ENCODE measurements around the gene ARHGEF18. TPM values are rescaled to one million over a fixed set of nuclear protein-coding genes. Genes with fewer than 3 reads are reported as not detected.

The ARHGEF18 gene
- total and polyA plus RNA-seq, 2 of the 13 experiments (the other 11 are each of a cell fraction or from before 2014, with no cell fraction given), result 4.2 to 17.5 TPM

DNA sequence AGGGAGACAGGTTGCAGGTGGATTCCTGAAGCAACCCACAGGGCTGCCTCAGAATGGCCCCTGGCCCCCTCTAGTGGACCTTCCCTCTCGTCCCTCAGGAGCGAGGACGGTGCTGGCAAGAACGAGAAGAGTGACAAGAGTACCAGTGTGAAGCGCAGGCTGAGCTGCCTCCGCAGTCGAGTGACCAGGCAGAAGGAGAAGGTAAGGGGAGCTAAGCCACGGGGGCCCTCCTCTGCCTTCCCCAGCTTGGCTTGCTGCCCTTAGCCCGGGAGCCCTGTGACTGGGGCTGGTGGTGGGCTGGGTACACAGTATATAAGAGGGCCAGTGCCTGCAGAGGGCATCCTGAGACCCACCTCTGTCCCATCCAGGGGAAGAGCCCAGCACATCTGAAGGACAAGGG, 34.0 kb downstream of the ARHGEF18 start:
- Histone ChIP-seq H3K4me2 (ENCODE audit: low read depth, low read length) (no peak overlapping the region), H4K20me1 (ENCODE audit: insufficient read depth, low read length) (no peaks in the 10 kb centered on the region), H3K9ac (ENCODE audit: insufficient read depth, low read depth, low read length) (no peak overlapping the region), H3K4me3 (replicated peaks in 1 of 3; ENCODE audit: insufficient read depth in 1 of 3, low read depth in 2 of 3, low read length in 3 of 3) (no peak overlapping the region), H3K27ac (ENCODE audit: extremely low read length, insufficient read depth, low read length) (no peak overlapping the region), H3K79me2 (ENCODE audit: insufficient read depth, low read length) (no peaks in the 10 kb centered on the region), H3K9me3 (ENCODE audit: low read length) (no peaks in the 10 kb centered on the region), H2AFZ (ENCODE audit: low read length) (no peak overlapping the region), H3K36me3 (replicated peaks in 1 of 2; ENCODE audit: control insufficient read depth in 1 of 2, insufficient read depth in 2 of 2, low read length in 2 of 2) (no peaks in the 10 kb centered on the region), H3K27me3 (ENCODE audit: control insufficient read depth in 1 of 2, insufficient read depth in 2 of 2, low read length in 2 of 2) (0 out of 5 replicates have a peak, but pooled peaks cover 0 to 7% of the 10 kb centered on the region in 2 experiments), H3K4me1 (ENCODE audit: insufficient read depth, low read length) (no peaks in the 10 kb centered on the region)
- intact Hi-C loops (cut with micrococcal nuclease; ENCODE audit: unreplicated experiment), result no loop called here
- DNase-seq (ENCODE audit: low spot score) (no peak), ATAC-seq (peak; percentile 60), FAIRE-seq (no peak)
- in situ Hi-C loops (cut with HindIII; ENCODE audit: extremely low pct_ligation_motif_present, low pct_unique_long_range_greater_than_20kb), result no loop called here
- POLR2A ChIA-PET, result no interaction called here
- no TSS peak for BruUV-seq (replicated peaks)
- CTCF ChIA-PET (ENCODE audit: low intra/inter-chr PET ratio, low total read pairs), result interaction anchor here (1.2 kb wide), 1 partner anchor 28 kb away, joined by 3 read pairs; no protein-coding TSS in a partner anchor
- WGBS (ENCODE audit: low lambda C conversion rate), result 27% methylated on average over 3 of the region's 9 CpGs
- no peak for TF ChIP-seq KLF11 (CRISPR knock-in tag; IDR thresholded peaks at IDR 0.05)
- TF ChIP-seq ZNF230 (CRISPR knock-in tag; IDR thresholded peaks at IDR 0.05), result no peak
- TF ChIP-seq ZBTB21 (CRISPR knock-in tag; IDR thresholded peaks at IDR 0.05), result no peak
- TF ChIP-seq SOX13 (IDR thresholded peaks at IDR 0.05), result no peak
- TF ChIP-seq SOX13 (CRISPR knock-in tag; conservative IDR thresholded peaks at IDR 0.05 in 1 of 2, IDR thresholded peaks at IDR 0.05 in 1 of 2), result no peak
- TF ChIP-seq FOXC1 (CRISPR knock-in tag; IDR thresholded peaks at IDR 0.05; ENCODE audit: borderline replicate concordance), result no peak
- no peak for TF ChIP-seq ZNF501 (CRISPR knock-in tag; IDR thresholded peaks at IDR 0.05)
- no peak for TF ChIP-seq HOXA7 (CRISPR knock-in tag; IDR thresholded peaks at IDR 0.05)
- TF ChIP-seq, protein P1, sequence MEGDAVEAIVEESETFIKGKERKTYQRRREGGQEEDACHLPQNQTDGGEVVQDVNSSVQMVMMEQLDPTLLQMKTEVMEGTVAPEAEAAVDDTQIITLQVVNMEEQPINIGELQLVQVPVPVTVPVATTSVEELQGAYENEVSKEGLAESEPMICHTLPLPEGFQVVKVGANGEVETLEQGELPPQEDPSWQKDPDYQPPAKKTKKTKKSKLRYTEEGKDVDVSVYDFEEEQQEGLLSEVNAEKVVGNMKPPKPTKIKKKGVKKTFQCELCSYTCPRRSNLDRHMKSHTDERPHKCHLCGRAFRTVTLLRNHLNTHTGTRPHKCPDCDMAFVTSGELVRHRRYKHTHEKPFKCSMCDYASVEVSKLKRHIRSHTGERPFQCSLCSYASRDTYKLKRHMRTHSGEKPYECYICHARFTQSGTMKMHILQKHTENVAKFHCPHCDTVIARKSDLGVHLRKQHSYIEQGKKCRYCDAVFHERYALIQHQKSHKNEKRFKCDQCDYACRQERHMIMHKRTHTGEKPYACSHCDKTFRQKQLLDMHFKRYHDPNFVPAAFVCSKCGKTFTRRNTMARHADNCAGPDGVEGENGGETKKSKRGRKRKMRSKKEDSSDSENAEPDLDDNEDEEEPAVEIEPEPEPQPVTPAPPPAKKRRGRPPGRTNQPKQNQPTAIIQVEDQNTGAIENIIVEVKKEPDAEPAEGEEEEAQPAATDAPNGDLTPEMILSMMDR (CRISPR knock-in tag; IDR thresholded peaks at IDR 0.05), result peak; percentile 51
- TF ChIP-seq, protein P2, sequence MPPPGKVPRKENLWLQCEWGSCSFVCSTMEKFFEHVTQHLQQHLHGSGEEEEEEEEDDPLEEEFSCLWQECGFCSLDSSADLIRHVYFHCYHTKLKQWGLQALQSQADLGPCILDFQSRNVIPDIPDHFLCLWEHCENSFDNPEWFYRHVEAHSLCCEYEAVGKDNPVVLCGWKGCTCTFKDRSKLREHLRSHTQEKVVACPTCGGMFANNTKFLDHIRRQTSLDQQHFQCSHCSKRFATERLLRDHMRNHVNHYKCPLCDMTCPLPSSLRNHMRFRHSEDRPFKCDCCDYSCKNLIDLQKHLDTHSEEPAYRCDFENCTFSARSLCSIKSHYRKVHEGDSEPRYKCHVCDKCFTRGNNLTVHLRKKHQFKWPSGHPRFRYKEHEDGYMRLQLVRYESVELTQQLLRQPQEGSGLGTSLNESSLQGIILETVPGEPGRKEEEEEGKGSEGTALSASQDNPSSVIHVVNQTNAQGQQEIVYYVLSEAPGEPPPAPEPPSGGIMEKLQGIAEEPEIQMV (CRISPR knock-in tag; IDR thresholded peaks at IDR 0.05; ENCODE audit: low read depth), result no peak
- no peak for TF ChIP-seq REXO4 (CRISPR knock-in tag; IDR thresholded peaks at IDR 0.05; ENCODE audit: borderline replicate concordance)
- TF ChIP-seq ZKSCAN8 (CRISPR knock-in tag; IDR thresholded peaks at IDR 0.05; ENCODE audit: borderline replicate concordance), result no peak
- TF ChIP-seq PRDM10 (CRISPR knock-in tag; IDR thresholded peaks at IDR 0.05; ENCODE audit: low read depth), result no peak
- no peak for TF ChIP-seq ZNF530 (CRISPR knock-in tag; IDR thresholded peaks at IDR 0.05; ENCODE audit: low read depth)
- peak; percentile 44 for TF ChIP-seq STAG1 (CRISPR knock-in tag; IDR thresholded peaks at IDR 0.05)
- TF ChIP-seq ZNF460 (CRISPR knock-in tag; IDR thresholded peaks at IDR 0.05; ENCODE audit: borderline replicate concordance), result no peak
- no peak for TF ChIP-seq GPN1 (CRISPR knock-in tag; IDR thresholded peaks at IDR 0.05; ENCODE audit: borderline replicate concordance)
- no peak for TF ChIP-seq PAWR (CRISPR knock-in tag; IDR thresholded peaks at IDR 0.05; ENCODE audit: borderline replicate concordance)

Measured in HepG2 (cell line).